CD4-positive, alpha-beta T cell (primary cell): ENCODE results near the gene ARHGEF28. TPM values are rescaled to one million over a fixed set of nuclear protein-coding genes. Genes with fewer than 3 reads are reported as not detected.

ENCODE experiments used
- ATAC-seq: fragments of 200-7000 bp; cut with Tn5 transposase; one replicate; pipeline ENCODE4 v1.10.0; 2022; ENCODE audit warnings: mild to moderate bottlenecking; ENCODE audit not compliant: poor library complexity
- CTCF ChIA-PET: fragments of 350-600 bp; sonication (Branson Sonifier 250); formaldehyde crosslinking; loops from one replicate; lab custom pipeline; 2021; ENCODE audit warnings: antibody characterized with exemption, inconsistent platforms; lab: Charles Lee
- POLR2A ChIA-PET: fragments of 350-600 bp; sonication (Branson Sonifier 250); formaldehyde crosslinking; loops from one replicate; lab custom pipeline; 2021; ENCODE audit warnings: antibody characterized with exemption, inconsistent platforms; lab: Charles Lee
- DNase-seq, 14 experiments: peaks; one replicate each; pipeline ENCODE4 v3.0.0-alpha.2; 2013 to 2020; ENCODE audit warnings: mixed read lengths in 2 of 14
- H3K27ac ChIP-seq, 2 donors: one replicate each; pipeline versions ENCODE4 v1.5.1 to v1.7.0; 2013; ENCODE audit warnings: low read length in 2 of 2, low read depth in 1 of 2, mild to moderate bottlenecking in 1 of 2
- H3K27me3 ChIP-seq, 2 experiments: 1 replicate in 1 of 2; 2 replicates in 1 of 2; pipeline versions ENCODE4 v1.6.1 to v1.7.0; 2013; ENCODE audit warnings: low read length in 2 of 2, control low read depth in 1 of 2, mild to moderate bottlenecking in 1 of 2, moderate library complexity in 1 of 2; ENCODE audit not compliant: insufficient read depth in 2 of 2, control insufficient read depth in 1 of 2
- H3K36me3 ChIP-seq: one replicate; pipeline ENCODE4 v1.6.1; 2013; ENCODE audit warnings: low read length, control low read depth; ENCODE audit not compliant: insufficient read depth
- H3K4me1 ChIP-seq: one replicate; pipeline ENCODE4 v1.6.1; 2013; ENCODE audit warnings: low read length, control low read depth; ENCODE audit not compliant: insufficient read depth
- H3K4me3 ChIP-seq: one replicate; pipeline ENCODE4 v1.5.1; 2013; ENCODE audit warnings: mild to moderate bottlenecking, low read length, moderate library complexity
- H3K9me3 ChIP-seq, 2 experiments: 1 replicate in 1 of 2; 2 replicates in 1 of 2; pipeline versions ENCODE4 v1.6.1 to v1.7.0; 2013; ENCODE audit warnings: low read length in 2 of 2, mild to moderate bottlenecking in 2 of 2, control low read depth in 1 of 2, moderate library complexity in 1 of 2; ENCODE audit not compliant: control insufficient read depth in 1 of 2, insufficient read depth in 1 of 2
- H3K27ac Mint-ChIP-seq: one replicate; pipeline ENCODE4 v1.8.0; 2020; ENCODE audit warnings: mixed read lengths
- H3K27me3 Mint-ChIP-seq: one replicate; pipeline ENCODE4 v1.8.0; 2021; ENCODE audit warnings: mixed read lengths
- H3K36me3 Mint-ChIP-seq: one replicate; pipeline ENCODE4 v1.8.0; 2021; ENCODE audit warnings: low read depth, mixed read lengths
- H3K4me1 Mint-ChIP-seq: one replicate; pipeline ENCODE4 v1.8.0; 2021; ENCODE audit warnings: low read depth, mixed read lengths
- H3K4me3 Mint-ChIP-seq: one replicate; pipeline ENCODE4 v1.8.0; 2020; ENCODE audit warnings: mild to moderate bottlenecking, mixed read lengths
- H3K9me3 Mint-ChIP-seq: one replicate; pipeline ENCODE4 v1.8.0; 2020; ENCODE audit warnings: mixed read lengths
- CTCF ChIP-seq: fragments of 200-600 bp; IDR thresholded peaks from one replicate; pipeline ENCODE4 v1.8.0; 2022; ENCODE audit warnings: antibody characterized with exemption, mild to moderate bottlenecking
- intact Hi-C, 2 experiments: fragments of 100-400 bp; cut with DNase I in 1 of 2; cut with micrococcal nuclease in 1 of 2; formaldehyde crosslinking; loops; one replicate each; pipeline versions ENCODE4 v1.15.1 to v1.9.0; 2023 to 2025; cut with DNase I, micrococcal nuclease
- total RNA-seq, 174 experiments: library from RNA in 2 of 174; stranded (reverse) in 2 of 174; gene quantifications; one replicate each; pipeline ENCODE4 v1.2.3 and lab custom pipeline; 2021 to 2026

Gene ARHGEF28
- total RNA-seq, 2 experiments from 2014 or later = not detected

- H3K4me1 ChIP-seq = no peaks in the 10 kb centered on the region
- H3K9me3 ChIP-seq = peaks cover 0 to 7% of the 10 kb centered on the region in 2 experiments
- POLR2A ChIA-PET = no interaction called here
- no peak overlapping the region for H3K4me3 ChIP-seq
- peaks cover 0 to 3% of the 10 kb centered on the region in 2 experiments for H3K27me3 ChIP-seq
- H3K36me3 ChIP-seq = no peaks in the 10 kb centered on the region
- Mint-ChIP-seq H3K4me1 (no peaks in the 10 kb centered on the region), H3K27ac (no peak overlapping the region), H3K9me3 (peaks cover 1% of the 10 kb centered on the region), H3K4me3 (no peak overlapping the region), H3K36me3 (no peaks in the 10 kb centered on the region), H3K27me3 (peaks cover 23% of the 10 kb centered on the region)
- DNase-seq (no peak), ATAC-seq (no peak)
- intact Hi-C loops = no loop called here
- no peak overlapping the region for H3K27ac ChIP-seq
- TF ChIP-seq CTCF = no peak
- CTCF ChIA-PET = no interaction called here
These were observed 312.4 kb downstream of the ARHGEF28 start for GRCh38 chr5:73938280-73938937.

- peaks cover 3% of the 10 kb centered on the region for H3K9me3 Mint-ChIP-seq
- no peak overlapping the region for H3K4me3 ChIP-seq
- H3K9me3 ChIP-seq = peaks cover 0 to 7% of the 10 kb centered on the region in 2 experiments
- ChIA-PET CTCF (no interaction called here), POLR2A (no interaction called here)
- peaks cover 23% of the 10 kb centered on the region for H3K27me3 Mint-ChIP-seq
- H3K36me3 Mint-ChIP-seq = no peaks in the 10 kb centered on the region
- DNase-seq = no peak
- no peaks in the 10 kb centered on the region for H3K4me1 ChIP-seq
- H3K36me3 ChIP-seq = no peaks in the 10 kb centered on the region
- no peak for ATAC-seq
- peaks cover 0 to 3% of the 10 kb centered on the region in 2 experiments for H3K27me3 ChIP-seq
- intact Hi-C loops = no loop called here
- no peaks in the 10 kb centered on the region for H3K4me1 Mint-ChIP-seq
- no peak overlapping the region for H3K4me3 Mint-ChIP-seq
- no peak overlapping the region for H3K27ac ChIP-seq
- no peak for TF ChIP-seq CTCF
- no peak overlapping the region for H3K27ac Mint-ChIP-seq
These were observed 312.9 kb downstream of the ARHGEF28 start for GRCh38 chr5:73938938-73939320.

GRCh38 chr5:73939557-73939956, 313.6 kb downstream of the ARHGEF28 start:
- H3K27ac Mint-ChIP-seq = no peak overlapping the region
- no peak overlapping the region for H3K4me3 ChIP-seq
- peaks cover 0 to 3% of the 10 kb centered on the region in 2 experiments for H3K27me3 ChIP-seq
- no peak overlapping the region for H3K27ac ChIP-seq
- no peaks in the 10 kb centered on the region for H3K36me3 Mint-ChIP-seq
- DNase-seq (no peak), ATAC-seq (no peak)
- H3K9me3 Mint-ChIP-seq = peaks cover 9% of the 10 kb centered on the region
- no peak for TF ChIP-seq CTCF
- no peaks in the 10 kb centered on the region for H3K4me1 ChIP-seq
- ChIA-PET POLR2A (no interaction called here), CTCF (no interaction called here)
- no peaks in the 10 kb centered on the region for H3K4me1 Mint-ChIP-seq
- H3K4me3 Mint-ChIP-seq = no peak overlapping the region
- H3K27me3 Mint-ChIP-seq = peaks cover 29% of the 10 kb centered on the region
- H3K36me3 ChIP-seq = no peaks in the 10 kb centered on the region
- intact Hi-C loops = no loop called here
- H3K9me3 ChIP-seq = peaks cover 0 to 7% of the 10 kb centered on the region in 2 experiments
